Stimulated activated CD8-positive, alpha-beta memory T cell treated with anti-CD3 and anti-CD28 coated beads, Interleukin-4, amount 100 ng/mL, for 4 hours (primary cell): ENCODE measurements around the gene AMBP.

Experiments
- DNase-seq, 2 donors: peaks; one replicate each; pipeline ENCODE4 v3.0.0-alpha.2; 2020; ENCODE audit warnings: low read depth in 2 of 2, low spot score in 1 of 2

AMBP gene

DNA sequence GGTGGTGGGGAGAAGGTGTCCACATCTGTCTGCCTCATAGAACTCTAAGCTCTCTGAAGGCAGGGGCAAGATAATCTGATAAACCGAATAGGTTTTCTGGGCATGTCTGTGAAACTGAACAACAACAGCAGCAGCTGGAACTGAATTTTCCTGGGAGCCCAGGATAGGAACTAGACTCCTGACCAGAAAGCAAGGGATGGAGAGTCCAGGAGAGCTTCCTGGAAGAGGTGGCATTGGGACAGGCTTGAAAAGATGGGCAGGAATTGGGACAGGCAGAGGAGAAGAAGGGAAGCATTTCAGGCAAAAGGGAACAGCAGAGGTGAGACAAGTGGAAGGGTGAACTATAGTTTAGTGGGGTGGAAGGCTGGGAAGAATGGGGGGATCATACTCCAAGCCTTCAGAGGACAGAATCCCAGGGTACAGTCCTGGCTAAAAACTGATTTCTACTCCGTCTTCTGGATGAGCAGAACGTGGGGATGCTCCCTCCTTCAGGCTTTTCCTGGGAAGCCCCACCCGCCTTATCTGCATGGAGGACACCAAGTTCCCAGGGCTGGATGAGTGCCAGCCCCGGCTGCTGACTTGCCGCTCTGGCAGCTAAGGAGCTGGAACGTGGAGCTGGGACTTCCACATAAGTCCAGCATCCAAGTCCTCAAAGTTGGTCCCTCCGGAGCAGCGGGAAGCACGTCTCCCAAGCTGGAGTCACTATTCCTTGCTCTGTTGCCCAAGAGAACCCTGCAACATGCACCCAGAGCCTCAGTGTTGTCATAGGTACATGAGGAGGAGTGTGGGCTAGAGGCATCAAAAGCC, 34.9 kb upstream of the AMBP start:
- DNase-seq = no peak

DNA sequence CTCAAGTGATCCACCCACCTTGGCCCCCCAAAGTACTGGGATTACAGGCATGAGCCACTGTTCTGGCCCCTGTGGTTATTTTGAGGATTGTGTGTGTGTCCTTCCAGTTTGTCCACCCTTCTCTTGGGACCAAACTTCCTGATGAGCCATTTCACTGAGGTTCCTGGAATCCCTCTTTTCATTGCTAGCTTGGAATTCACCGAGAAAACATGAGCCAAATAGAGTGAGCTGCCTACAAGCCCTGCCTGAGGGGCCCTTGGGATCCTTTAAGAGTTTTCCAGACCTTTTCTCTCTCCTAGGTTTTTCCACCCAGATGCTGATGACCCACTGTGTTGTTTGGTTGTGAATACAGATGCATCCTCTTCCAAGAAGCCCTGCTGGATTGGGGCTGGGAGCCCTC, 34.2 kb upstream of the AMBP start:
- DNase-seq = no peak

DNA sequence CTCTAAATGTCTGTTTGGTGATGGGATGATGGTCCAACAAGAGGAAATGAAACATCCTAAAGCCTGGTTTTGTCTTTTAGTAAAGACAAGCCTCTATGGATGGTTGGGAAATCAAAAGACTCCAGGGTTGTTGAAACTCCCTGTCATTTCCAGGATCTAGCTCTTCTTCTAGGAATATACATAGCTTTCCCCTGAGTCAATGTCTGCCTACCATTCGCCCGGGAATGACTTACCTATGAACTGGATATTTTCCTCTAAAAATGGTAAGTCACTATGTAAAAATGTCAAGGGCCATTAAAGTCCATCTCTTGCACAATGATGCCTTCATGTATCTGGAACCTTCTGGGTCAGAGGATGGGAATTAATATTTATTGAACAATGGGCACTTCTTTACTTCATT, 32.1 kb upstream of the AMBP start:
- no peak for DNase-seq

DNA sequence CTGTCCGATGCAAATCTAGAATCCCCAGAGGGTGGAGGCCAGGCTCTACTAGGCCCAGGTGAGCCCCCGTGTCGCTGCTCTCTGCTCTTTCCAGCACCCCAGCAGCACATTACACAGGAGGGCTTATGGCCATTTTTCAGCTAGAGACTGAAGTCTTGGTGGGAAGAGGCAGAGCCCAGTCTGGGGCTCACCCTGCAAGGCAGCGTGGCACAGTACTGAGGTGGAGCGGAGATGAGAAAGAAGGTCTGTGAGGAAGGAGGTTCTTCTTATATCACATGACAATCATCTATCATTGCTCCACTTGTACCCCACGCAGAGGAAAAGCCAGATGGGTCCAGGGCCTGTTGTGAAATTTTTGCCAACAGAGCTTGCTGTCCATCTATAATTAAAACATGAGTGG, 31.0 kb upstream of the AMBP start:
- no peak for DNase-seq

DNA sequence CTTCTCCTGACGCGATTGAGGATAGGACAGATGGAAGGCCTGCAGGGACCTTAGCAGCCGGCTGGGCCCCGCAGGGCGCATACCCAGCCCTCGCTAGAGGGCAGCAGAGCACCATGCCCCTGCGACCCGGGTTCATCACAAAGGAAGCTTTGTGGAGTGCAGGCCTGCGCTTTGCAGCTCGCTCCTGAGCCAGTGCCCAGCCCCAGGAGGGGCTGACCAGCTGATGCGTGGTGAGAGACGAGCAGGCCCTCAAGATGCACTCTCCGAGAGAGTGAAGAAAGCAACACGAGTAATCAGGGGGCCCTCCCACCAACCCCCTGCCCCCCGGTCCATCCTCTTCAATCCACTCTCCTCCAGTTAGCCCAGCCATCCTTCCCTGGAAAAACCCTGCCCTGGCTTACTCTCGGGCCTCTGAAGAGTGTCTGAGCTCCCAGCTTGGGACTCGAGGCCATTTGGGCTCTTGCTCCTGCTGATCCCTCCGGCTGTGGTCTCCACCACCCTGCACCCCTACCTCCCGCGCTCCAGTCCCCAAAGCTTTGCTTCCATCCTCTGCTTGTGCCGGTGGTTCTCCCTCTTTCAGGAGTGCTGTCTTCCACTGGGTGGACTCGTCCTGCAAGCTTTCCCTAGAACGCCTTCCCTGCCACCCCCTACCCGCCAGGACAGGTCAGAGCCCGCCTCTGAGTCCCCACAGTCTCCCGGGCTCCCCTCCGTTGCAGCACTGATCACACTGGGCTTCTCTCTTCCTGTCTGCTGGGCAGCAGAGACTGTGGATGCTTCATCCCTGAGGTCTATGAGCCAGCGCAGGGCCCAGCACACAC, 30.1 kb upstream of the AMBP start:
- peak in 1 of 2 donors; percentile 18 for DNase-seq

DNA sequence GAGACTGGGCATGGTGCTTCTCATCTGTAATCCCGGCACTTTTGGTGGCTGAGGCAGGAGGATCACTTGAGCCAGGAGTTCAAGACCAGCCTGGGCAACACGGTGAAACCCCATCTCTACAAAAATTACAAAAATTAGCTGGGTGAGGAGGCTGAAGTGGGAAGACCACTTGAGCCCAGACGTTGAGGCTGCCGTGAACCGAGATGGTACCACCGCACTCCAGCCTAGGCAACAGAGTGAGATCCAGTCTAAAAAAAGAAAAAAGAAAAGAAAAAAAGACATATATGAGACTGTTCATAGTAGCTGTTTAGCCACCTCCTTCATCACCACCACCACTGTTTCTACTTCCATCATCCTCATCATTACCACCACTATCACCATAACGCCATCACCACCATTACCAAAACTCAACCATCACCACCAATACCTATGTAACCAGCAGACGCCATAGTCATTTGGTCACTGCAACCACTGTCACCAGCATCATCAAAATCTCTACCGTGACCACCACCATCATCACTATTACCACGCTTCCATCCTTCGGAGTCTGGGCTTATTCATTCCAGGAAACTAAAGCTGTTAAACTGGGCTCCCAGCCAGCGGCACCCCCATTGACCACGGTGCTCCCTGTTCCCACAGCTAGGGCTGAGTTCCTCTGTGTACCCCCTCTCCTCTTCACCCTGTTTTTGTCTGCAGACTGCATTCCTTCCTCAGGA, 29.3 kb upstream of the AMBP start:
- DNase-seq = no peak

DNA sequence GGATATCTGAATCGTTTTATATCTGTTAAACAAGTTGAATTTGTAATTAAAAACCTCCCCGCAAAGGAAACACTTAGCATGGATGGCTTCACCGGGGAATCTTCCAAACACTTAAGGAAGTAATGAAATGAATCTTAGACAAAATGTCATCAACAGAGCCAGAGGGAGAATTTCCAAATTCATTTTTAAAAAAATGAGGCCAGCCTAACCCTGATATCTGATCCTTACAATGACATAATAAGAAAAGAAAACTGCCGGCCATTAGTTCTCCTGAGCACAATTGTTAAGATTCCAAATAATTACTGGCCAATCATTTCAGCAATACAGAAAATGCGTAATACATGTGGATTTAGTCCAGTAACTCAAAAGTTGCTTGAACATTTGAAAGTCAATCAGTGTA, 27.1 kb upstream of the AMBP start:
- no peak for DNase-seq

DNA sequence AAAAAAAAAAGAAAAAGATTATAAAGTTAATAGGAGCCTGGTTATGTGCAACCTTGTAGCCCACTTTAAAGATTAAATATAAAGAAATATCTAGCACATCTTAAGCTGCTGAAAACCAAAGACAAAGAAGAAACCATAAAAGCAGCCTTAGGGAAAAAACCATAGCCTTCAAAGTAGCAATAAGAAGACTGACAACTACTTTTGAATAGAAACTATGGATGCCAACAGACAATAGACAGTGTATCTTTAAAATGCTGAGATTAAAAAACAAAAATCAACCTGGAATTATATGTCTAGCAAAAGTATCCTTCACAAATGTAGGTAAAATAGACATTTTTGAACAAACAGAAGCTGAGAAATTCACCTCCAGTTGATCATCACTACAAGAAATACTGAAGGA, 24.4 kb upstream of the AMBP start:
- DNase-seq = no peak

DNA sequence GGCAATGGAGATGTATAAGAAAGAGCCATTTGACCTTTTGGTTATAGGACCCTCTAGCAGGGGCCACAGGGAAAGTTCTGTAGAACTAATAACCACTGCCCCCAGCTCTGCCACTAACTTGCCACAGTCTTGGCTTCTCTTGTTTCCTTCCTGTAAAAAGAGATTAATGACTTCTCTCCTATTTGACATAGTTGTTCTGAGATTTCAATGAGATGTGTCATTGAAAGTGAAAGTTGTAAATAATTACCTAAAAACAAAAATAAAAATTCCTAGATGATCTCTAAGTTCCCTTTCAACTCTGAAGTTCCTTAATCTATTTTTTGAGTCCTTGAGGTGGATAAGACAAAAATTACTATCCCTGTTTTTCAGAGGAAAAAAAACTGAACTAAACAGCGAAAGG, 22.4 kb upstream of the AMBP start:
- DNase-seq = no peak

DNA sequence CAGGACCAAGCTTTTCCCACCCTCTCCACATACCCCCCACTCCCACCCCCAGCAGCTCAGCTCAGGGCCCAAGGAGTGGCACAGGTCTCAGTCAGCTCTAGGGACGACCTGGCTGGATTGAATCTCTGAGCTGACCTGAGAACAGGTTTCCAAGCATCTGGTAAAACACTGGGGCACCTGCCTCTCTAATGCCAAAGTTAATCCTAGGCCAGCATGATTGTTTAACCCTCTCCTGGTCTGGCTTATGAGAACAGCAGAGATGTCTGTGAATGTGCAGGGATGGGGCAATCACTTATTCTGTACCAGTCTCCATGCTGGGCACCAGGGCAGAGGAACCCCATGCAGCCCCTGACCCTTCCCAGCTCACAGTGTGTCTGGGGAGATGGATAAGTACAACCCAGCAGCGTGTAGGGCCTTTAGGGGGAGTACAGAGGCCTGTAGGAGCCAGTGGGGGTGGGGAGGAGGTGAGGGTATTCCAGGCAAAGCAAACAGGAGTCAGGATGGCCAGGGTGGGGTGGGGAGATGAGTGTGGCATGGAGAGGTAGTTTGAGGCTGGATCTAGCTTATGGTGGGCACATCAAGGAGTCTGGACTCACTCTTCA, 21.7 kb upstream of the AMBP start:
- DNase-seq = no peak

DNA sequence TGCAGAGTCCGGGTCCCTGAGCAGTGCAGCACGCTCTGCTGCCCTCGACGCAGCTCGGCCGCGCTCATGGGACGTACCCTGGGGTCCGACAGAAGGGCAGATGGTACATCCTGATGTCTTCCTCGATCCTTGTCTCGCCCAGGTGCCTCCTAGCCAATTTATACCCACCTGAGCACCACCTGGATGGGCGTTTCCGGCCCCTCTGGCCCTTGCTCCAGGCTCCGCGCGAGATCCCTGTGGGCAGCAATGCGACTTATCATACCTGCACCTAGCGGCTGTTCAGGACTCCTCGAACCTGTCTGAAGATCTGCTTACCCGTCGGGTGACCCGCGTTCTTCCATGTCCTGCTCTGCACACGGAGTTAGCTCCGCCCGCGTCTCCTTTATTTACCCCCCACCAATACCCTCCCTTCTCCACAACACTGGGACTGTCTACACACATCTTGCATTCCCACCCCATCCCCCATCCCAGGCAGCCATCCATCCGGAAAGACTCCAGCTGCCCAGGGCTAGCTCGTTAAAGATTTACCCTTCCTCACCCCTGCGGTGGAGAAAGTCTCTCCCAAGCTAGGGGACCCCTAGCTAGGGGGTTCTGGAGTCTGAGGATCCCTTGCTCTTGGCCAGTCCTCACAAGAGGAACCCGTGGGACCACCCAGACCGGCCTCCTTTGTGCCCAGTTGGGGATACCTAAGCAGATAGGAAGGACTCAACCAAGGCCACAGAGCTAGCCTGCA, 21.0 kb upstream of the AMBP start, which contains the start of gene KIF12:
TSS of gene KIF12 (minus strand) at position 357 of the 733 bp plus-strand sequence. CDS start at position 341, 16 bp downstream.
- DNase-seq = no peak

DNA sequence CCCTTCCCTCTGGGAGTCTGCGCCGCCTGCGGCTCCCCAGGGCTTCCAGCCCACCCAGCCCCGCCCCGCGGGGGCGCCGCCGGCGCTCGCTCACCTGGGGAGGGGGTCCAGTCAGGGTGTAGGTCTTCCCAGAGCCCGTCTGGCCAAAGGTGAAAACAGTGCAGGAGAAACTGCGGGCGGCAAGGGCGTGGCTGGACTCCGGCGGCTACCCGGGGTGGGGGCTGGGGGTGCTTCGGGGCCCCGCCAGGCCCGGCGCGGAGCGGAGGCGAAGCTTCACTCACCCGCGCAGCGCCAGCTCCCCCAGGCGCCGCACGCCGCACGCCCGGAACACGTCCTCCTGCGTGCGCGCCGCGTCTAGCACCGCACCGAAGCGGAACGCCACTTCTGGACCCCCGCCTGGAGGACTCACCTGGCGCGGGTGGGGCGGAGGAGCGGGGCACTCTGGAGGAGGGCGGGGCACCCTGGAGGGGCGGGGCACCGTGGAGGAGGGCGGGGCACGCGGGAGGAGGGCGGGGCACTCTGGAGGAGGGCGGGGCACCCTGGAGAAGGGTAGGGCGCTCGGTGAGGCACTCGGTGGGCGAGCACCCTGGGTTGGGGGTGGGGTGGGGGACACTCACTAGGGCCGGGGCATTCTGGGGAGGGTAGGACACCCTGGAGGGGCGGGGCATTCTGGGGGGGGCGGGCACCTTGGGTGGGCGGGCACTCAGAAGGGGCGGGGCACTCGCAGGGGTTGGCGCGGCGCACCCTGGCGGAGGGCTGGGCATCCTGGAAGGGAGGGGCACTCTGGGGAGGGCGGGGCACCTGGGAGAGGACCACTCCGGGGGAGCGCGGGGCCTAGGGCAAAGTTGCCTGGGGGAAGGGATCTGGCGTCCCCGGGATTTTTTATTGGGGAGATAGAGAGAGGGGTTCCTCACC, 20.2 kb upstream of the AMBP start:
- no peak for DNase-seq

DNA sequence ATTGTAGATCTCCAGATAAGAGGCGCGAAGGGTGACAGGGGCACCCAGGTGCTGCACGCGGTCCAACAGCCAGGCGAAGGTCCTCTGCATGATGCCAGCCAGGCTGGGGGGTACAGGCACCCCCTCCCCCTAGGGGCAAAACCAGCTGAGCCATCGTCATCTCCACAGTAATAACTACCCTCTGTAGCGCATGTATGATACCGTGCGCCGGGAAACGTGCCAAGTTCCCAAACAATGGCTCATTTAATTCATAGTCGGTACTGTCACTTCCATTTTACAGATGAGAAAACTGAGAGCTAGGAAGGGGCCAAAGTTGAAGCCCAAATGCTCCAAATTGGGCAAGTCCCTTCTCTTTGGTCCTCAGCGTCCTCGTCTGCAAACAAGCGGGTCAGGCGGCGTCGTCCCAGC, 19.5 kb upstream of the AMBP start:
- no peak for DNase-seq

DNA sequence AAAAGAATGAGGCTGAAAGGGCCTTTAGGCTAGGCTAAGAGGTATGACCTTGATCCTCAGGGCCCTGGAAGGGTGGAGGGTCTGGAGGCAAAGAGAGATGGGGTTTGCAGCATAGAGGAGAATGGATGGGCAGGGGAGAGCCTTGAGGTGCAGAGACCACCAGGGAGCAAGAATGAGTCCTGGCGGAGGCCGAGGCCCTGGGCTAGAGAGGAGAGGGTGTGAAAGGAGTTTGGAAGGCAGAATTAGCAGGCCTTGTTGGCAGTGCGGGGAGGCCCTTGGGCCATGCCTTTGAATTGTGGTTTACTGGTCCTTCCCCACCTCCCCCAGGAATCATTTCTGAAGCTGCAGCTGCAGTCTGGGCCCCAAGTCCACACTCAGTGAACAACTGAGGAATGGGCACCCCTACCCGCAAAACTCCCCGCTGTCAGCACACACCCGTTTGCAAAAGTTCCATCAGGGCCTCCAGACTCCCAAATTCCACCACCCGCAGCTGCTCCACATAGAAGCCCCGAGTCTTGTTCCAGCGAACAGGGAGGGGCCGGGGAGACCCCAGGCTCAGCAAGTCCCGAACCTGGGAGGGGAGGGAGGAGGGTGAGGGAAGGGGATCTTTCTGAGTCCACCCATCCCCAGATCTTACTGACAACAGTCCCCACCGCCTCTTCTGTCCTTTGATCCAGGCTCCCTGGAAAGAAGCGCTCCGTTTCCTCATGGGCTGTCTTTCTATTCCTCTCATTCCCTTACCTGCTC, 18.9 kb upstream of the AMBP start:
- DNase-seq = no peak

DNA sequence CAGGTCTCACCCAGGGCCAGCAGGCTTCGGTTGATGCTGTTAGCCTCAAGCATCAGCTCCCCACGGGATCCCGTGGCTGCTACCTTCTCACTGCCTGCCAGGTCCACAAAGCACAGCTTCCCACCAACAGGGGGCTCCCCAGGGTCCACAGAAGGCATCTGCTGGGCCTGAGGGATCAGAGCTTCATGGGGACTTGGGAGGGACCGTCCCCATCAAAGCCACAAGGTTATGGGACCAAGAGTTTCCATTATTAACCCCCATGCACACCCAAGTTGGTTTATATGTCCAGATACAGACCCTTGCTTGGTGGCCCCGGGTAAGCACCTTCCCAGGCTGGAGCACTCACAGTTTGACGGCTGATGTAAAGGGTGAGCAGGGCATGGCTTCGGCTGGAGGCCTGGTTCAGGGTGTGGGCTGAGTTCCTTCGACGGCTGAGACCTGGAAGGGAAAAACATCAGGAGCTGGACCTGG, 18.0 kb upstream of the AMBP start:
- no peak for DNase-seq

DNA sequence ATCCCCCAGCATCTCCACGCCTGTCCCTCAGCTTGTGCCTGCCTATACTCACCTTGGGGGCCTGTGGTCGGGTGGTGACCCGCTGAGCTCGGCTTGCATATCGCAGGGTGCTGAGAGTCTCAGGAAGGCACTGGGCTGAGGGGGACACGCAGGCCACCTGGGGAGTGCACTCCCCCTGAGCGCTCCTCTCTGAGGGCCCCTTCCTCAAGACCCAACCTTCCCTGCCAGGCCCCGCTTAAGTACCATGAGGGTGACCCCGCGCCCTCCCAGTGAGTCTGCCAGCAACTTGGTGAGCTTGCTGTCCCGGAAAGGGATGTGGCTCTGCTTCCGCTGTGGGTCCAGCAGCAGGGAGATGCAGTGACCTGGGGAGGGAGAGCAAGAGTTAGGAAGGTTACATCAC, 16.9 kb upstream of the AMBP start:
- no peak for DNase-seq

DNA sequence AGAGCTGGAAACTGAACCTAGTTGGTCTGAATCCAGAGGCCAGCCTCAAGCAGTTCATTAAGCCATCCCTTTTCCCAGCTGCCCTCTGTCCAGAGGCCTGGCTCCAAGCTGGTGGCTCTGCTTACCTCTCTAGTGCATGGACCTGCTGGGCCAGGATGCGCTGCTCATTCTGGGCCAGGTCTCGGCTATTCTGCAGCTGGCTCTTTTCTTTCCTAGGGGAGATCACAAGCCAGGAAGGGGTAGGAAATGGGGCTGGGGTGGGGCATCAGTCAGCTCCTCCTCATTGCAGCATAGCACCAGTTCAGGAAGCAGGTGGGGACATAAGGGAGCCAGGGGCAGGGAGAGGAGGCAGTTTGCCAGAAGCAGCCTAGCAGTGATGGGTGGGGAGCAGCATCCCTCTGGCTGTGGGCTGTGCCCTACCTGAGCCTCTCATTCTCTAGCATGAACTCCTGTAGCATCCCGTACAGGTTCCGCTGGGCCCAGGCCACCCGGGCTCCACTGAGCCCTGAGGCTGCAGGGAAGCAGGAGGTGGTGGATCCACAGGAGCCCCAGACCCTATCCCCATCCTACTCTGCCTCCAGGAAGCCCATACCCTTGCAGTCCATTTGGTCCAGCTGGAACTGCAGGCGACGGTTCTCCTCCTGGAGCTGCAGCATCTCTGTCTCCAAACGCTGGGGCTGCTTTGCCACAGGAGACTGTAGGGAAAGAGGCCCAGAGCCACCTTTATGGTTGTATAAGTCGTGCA, 15.8 kb upstream of the AMBP start:
- no peak for DNase-seq

DNA sequence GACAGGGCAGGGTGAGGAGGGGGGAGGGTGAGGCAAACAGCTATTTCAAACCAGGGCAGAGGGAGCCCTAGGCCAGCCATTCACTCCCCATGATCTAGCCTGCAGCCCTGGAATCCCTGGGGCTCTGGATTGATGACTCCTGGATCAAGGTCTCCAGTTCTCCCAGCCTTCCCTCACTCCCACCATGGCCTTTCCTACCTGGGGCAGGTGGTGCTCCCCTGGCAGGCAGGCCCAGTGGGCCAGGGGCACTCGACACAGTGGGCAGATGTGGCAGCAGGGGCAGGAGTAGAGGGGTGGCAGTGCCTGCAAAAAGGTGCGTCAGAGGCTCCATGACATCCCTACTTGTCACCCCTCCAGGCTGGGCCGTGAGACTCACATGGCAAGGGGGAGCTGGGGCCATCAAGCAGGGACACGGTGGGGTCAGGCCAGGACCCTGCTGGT, 15.0 kb upstream of the AMBP start:
- DNase-seq = no peak
